Parathyroid adenoma (tissue), 2 donors: ENCODE results near the gene P2RX2.

Source experiments
- H2AFZ ChIP-seq: fragments of 300-600 bp; sonication (generic); one replicate; pipeline ENCODE4 v1.7.0; 2017; ENCODE audit warnings: antibody characterized with exemption, mild to moderate bottlenecking
- H3K27ac ChIP-seq: fragments of 300-600 bp; sonication (generic); one replicate; pipeline ENCODE4 v1.7.0; 2017
- H3K27me3 ChIP-seq: fragments of 300-600 bp; sonication (generic); one replicate; pipeline ENCODE4 v1.7.0; 2017; ENCODE audit warnings: low read length; ENCODE audit not compliant: control insufficient read depth, insufficient read depth
- H3K36me3 ChIP-seq: fragments of 300-600 bp; sonication (generic); one replicate; pipeline ENCODE4 v1.7.0; 2017; ENCODE audit warnings: low read length; ENCODE audit not compliant: control insufficient read depth, insufficient read depth
- H3K4me1 ChIP-seq: fragments of 300-600 bp; sonication (generic); one replicate; pipeline ENCODE4 v1.7.0; 2017; ENCODE audit warnings: control low read depth
- H3K4me2 ChIP-seq: fragments of 300-600 bp; sonication (generic); one replicate; pipeline ENCODE4 v1.7.0; 2017; ENCODE audit warnings: low read length
- H3K4me3 ChIP-seq: fragments of 300-600 bp; sonication (generic); one replicate; pipeline ENCODE4 v1.7.0; 2017; ENCODE audit warnings: low read depth, low read length
- H3K79me2 ChIP-seq: fragments of 300-600 bp; sonication (generic); one replicate; pipeline ENCODE4 v1.7.0; 2017; ENCODE audit warnings: control low read depth
- H3K9ac ChIP-seq: fragments of 300-600 bp; sonication (generic); one replicate; pipeline ENCODE4 v1.7.0; 2017; ENCODE audit warnings: mild to moderate bottlenecking
- H3K9me3 ChIP-seq: fragments of 300-600 bp; sonication (generic); one replicate; pipeline ENCODE4 v1.7.0; 2017; ENCODE audit warnings: low read length; ENCODE audit not compliant: control insufficient read depth
- TF ChIP-seq, protein P1 (sequence below): fragments of 300-600 bp; sonication (generic); IDR thresholded peaks from one replicate; pipeline ENCODE4 v1.7.0; 2017; ENCODE audit warnings: antibody characterized with exemption, mild to moderate bottlenecking
- donor health status: primary hyperparathyroidism.

The P2RX2 gene

DNA sequence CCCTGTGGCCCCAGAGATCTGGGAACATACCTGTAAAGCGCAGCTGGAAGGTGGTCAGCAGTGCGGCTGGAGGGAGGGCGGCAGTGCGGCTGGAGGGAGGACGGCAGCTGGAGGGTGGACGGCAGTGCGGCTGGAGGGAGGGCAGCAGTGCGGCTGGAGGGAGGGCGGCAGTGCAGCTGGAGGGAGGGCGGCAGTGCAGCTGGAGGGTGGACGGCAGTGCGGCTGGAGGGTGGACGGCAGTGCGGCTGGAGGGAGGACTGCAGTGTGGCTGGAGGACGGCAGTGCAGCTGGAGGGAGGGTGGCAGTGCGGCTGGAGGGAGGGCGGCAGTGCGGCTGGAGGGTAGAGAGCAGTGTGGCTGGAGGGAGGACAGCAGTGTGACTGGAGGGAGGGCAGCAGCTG is 31.6 kb upstream of the P2RX2 start:
- TF ChIP-seq, protein P1, sequence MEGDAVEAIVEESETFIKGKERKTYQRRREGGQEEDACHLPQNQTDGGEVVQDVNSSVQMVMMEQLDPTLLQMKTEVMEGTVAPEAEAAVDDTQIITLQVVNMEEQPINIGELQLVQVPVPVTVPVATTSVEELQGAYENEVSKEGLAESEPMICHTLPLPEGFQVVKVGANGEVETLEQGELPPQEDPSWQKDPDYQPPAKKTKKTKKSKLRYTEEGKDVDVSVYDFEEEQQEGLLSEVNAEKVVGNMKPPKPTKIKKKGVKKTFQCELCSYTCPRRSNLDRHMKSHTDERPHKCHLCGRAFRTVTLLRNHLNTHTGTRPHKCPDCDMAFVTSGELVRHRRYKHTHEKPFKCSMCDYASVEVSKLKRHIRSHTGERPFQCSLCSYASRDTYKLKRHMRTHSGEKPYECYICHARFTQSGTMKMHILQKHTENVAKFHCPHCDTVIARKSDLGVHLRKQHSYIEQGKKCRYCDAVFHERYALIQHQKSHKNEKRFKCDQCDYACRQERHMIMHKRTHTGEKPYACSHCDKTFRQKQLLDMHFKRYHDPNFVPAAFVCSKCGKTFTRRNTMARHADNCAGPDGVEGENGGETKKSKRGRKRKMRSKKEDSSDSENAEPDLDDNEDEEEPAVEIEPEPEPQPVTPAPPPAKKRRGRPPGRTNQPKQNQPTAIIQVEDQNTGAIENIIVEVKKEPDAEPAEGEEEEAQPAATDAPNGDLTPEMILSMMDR: no peak
- Histone ChIP-seq H3K27me3 (no peaks in the 10 kb centered on the region), H3K4me1 (no peaks in the 10 kb centered on the region), H2AFZ (no peak overlapping the region), H3K9ac (no peak overlapping the region), H3K79me2 (no peaks in the 10 kb centered on the region), H3K9me3 (no peaks in the 10 kb centered on the region), H3K4me2 (no peak overlapping the region), H3K4me3 (no peak overlapping the region), H3K27ac (no peak overlapping the region), H3K36me3 (no peaks in the 10 kb centered on the region)

DNA sequence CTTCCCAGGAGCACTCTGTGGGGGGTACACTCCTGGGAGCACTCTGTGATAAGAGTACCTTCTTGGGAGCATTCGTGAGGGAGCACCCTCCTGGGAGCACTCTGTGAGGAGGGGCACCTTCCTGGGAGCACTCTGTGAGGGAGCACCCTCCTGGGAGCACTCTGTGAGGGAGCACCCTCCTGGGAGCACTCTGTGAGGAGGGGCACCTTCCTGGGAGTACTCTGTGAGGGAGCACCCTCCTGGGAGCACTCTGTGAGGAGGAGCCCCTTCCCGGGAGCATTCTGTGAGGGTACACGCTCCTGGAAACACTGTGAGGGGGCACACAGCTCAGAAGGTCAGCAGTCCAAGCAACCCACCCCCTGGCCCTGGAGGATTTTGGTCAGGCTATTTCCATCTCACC is 30.8 kb upstream of the P2RX2 start:
- Histone ChIP-seq H3K4me3 (no peak overlapping the region), H2AFZ (no peak overlapping the region), H3K27me3 (no peaks in the 10 kb centered on the region), H3K79me2 (no peaks in the 10 kb centered on the region), H3K27ac (no peak overlapping the region), H3K9ac (no peak overlapping the region), H3K4me1 (no peaks in the 10 kb centered on the region), H3K36me3 (no peaks in the 10 kb centered on the region), H3K9me3 (no peaks in the 10 kb centered on the region), H3K4me2 (no peak overlapping the region)
- TF ChIP-seq, protein P1: no peak

- H3K36me3 ChIP-seq: no peaks in the 10 kb centered on the region
- H3K9ac ChIP-seq: no peak overlapping the region
- no peak overlapping the region for H2AFZ ChIP-seq
- H3K27ac ChIP-seq: no peak overlapping the region
- no peak overlapping the region for H3K4me3 ChIP-seq
- no peaks in the 10 kb centered on the region for H3K4me1 ChIP-seq
- TF ChIP-seq, protein P1: no peak
- no peaks in the 10 kb centered on the region for H3K9me3 ChIP-seq
- H3K79me2 ChIP-seq: no peaks in the 10 kb centered on the region
- no peak overlapping the region for H3K4me2 ChIP-seq
- no peaks in the 10 kb centered on the region for H3K27me3 ChIP-seq
These were observed 30.3 kb upstream of the P2RX2 start for GRCh38 chr12:132588319-132588718.

- no peak overlapping the region for H3K9ac ChIP-seq
- no peaks in the 10 kb centered on the region for H3K79me2 ChIP-seq
- no peak overlapping the region for H3K27ac ChIP-seq
- TF ChIP-seq, protein P1: no peak
- H3K36me3 ChIP-seq: no peaks in the 10 kb centered on the region
- H3K4me2 ChIP-seq: no peak overlapping the region
- H3K4me1 ChIP-seq: no peaks in the 10 kb centered on the region
- H3K27me3 ChIP-seq: no peaks in the 10 kb centered on the region
- no peak overlapping the region for H2AFZ ChIP-seq
- H3K9me3 ChIP-seq: no peaks in the 10 kb centered on the region
- no peak overlapping the region for H3K4me3 ChIP-seq
These were observed 29.5 kb upstream of the P2RX2 start for GRCh38 chr12:132588821-132589669.
